Mesendoderm (in vitro differentiated cells): ENCODE results near the gene PRRC2A. TPM values are rescaled to one million over a fixed set of nuclear protein-coding genes. Genes with fewer than 3 reads are reported as not detected.

Source experiments
- small RNA-seq: library from polyadenylated mRNA; stranded (forward); fragments of <200 nt; extraction: miRNeasy Mini kit (QIAGEN cat#:217004); gene quantifications from one replicate; pipeline ENCODE3, GENCODE V24; 2013; ENCODE audit not compliant: insufficient read depth

PRRC2A gene

Small RNA genes lying within 50 kb of the gene (small RNA-seq; reads per million reads assigned to genes)
- gene MIR6832, result not detected
- gene RF00019, result not detected
- 13.3 reads per million, percentile 88 among the genes with 10 or more reads in this experiment for gene SNORA38
- gene UQCRHP1, result not detected
